SK-N-SH (cell line): ENCODE results near the gene LCN9. TPM values are rescaled to one million over a fixed set of nuclear protein-coding genes. Genes with fewer than 3 reads are reported as not detected.

Experiments used
- CTCF ChIA-PET: fragments of 300-600, 350-600 bp; formaldehyde crosslinking; extraction: SDS; loops from one replicate; lab custom pipeline; 2021; lab: Yijun Ruan, JAX
- POLR2A ChIA-PET: fragments of 350-600 bp; sonication (Branson Sonifier 250); formaldehyde crosslinking; extraction: SDS; loops from one replicate; lab custom pipeline; 2020; ENCODE audit warnings: antibody characterized with exemption, inconsistent platforms; lab: Yijun Ruan, JAX
- DNase-seq: peaks from one replicate; pipeline ENCODE4 v3.0.0; 2012
- H2AFZ ChIP-seq: fragments of 200-600 bp; sonication (generic); 2 replicates; pipeline ENCODE4 v1.8.1; 2016; ENCODE audit warnings: antibody characterized with exemption, mild to moderate bottlenecking, low read depth
- H3F3A ChIP-seq: fragments of 200-600 bp; sonication (generic); replicated peaks from 2 replicates; pipeline ENCODE3; 2016; ENCODE audit warnings: antibody characterized with exemption, mild to moderate bottlenecking; ENCODE audit not compliant: insufficient read depth
- H3K27ac ChIP-seq, 2 experiments: fragments of 200-500 bp in 1 of 2; fragments of 200-600 bp in 1 of 2; sonication (Bioruptor generic) in 1 of 2; sonication (generic), shearing (Covaris generic) in 1 of 2; 2 replicates each; pipeline versions ENCODE4 v1.5.1 to v1.6.1; 2014 to 2016; ENCODE audit warnings: low read depth in 2 of 2, inconsistent platforms in 1 of 2, low read length in 1 of 2, mild to moderate bottlenecking in 1 of 2, mixed read lengths in 1 of 2
- H3K27me3 ChIP-seq: fragments of 200-600 bp; sonication (generic), shearing (Covaris generic); 2 replicates; pipeline ENCODE4 v1.6.1; 2016; ENCODE audit warnings: mixed run types; ENCODE audit not compliant: insufficient read depth
- H3K36me3 ChIP-seq, 2 experiments: fragments of 200-500 bp in 1 of 2; fragments of 200-600 bp in 1 of 2; sonication (Bioruptor generic) in 1 of 2; sonication (generic) in 1 of 2; replicated peaks in 1 of 2; 2 replicates each; pipeline versions ENCODE3 to v1.5.1; 2014 to 2016; ENCODE audit warnings: low read length in 1 of 2, mild to moderate bottlenecking in 1 of 2; ENCODE audit not compliant: insufficient read depth in 2 of 2, control insufficient read depth in 1 of 2
- H3K4me1 ChIP-seq, 2 experiments: fragments of 200-500 bp in 1 of 2; fragments of 200-600 bp in 1 of 2; sonication (Bioruptor generic) in 1 of 2; sonication (generic), shearing (Covaris generic) in 1 of 2; 2 replicates each; pipeline versions ENCODE4 v1.5.1 to v1.6.1; 2014 to 2016; ENCODE audit warnings: low read depth in 1 of 2, low read length in 1 of 2, mixed run types in 1 of 2; ENCODE audit not compliant: insufficient read depth in 2 of 2, control insufficient read depth in 1 of 2
- H3K4me2 ChIP-seq: fragments of 200-600 bp; sonication (generic), shearing (Covaris generic); 2 replicates; pipeline ENCODE4 v1.6.1; 2017; ENCODE audit warnings: mixed run types
- H3K4me3 ChIP-seq, 2 experiments: fragments of 200-500 bp in 1 of 2; fragments of 200-600 bp in 1 of 2; sonication (Bioruptor generic) in 1 of 2; sonication (generic), shearing (Covaris generic) in 1 of 2; 2 replicates each; pipeline versions ENCODE4 v1.5.1 to v1.8.1; 2014 to 2016; ENCODE audit warnings: low read depth in 2 of 2, inconsistent platforms in 1 of 2, low read length in 1 of 2, mild to moderate bottlenecking in 1 of 2, mixed read lengths in 1 of 2, moderate library complexity in 1 of 2
- H3K79me2 ChIP-seq: fragments of 200-600 bp; sonication (generic); 2 replicates; pipeline ENCODE4 v1.8.1; 2017; ENCODE audit warnings: mild to moderate bottlenecking; ENCODE audit not compliant: insufficient read depth
- H3K9ac ChIP-seq: fragments of 200-600 bp; sonication (generic); 2 replicates; pipeline ENCODE4 v1.6.1; 2017; ENCODE audit warnings: mixed run types
- H3K9me2 ChIP-seq: fragments of 200-600 bp; sonication (generic); 2 replicates; pipeline ENCODE4 v1.6.1; 2017; ENCODE audit warnings: mixed run types
- H3K9me3 ChIP-seq: fragments of 200-600 bp; sonication (generic); 2 replicates; pipeline ENCODE4 v1.6.1; 2017; ENCODE audit warnings: mixed run types, mild to moderate bottlenecking, moderate library complexity
- H4K20me1 ChIP-seq: fragments of 200-600 bp; sonication (generic); 2 replicates; pipeline ENCODE4 v1.6.1; 2017; ENCODE audit warnings: mild to moderate bottlenecking, mixed run types; ENCODE audit not compliant: insufficient read depth
- CHD2 ChIP-seq: fragments of 150-350 bp; IDR thresholded peaks from 2 replicates; pipeline ENCODE4 v1.6.1; 2018; ENCODE audit warnings: low read length; ENCODE audit not compliant: partially characterized antibody
- FOSL2 ChIP-seq: IDR thresholded peaks from 2 replicates; pipeline ENCODE4 v1.4.0; 2012; ENCODE audit warnings: low read depth, mild to moderate bottlenecking, moderate library complexity, borderline replicate concordance
- FOXM1 ChIP-seq: IDR thresholded peaks from 2 replicates; pipeline ENCODE4 v1.4.0; 2012; ENCODE audit warnings: low read depth, mild to moderate bottlenecking
- GABPA ChIP-seq: IDR thresholded peaks from 2 replicates; pipeline ENCODE4 v1.4.0; 2012; ENCODE audit warnings: low read depth, mild to moderate bottlenecking
- JUND ChIP-seq: IDR thresholded peaks from 2 replicates; pipeline ENCODE4 v1.4.0; 2012
- NFIC ChIP-seq: IDR thresholded peaks from 2 replicates; pipeline ENCODE4 v1.4.0; 2012; ENCODE audit warnings: borderline replicate concordance
- RAD21 ChIP-seq: IDR thresholded peaks from 2 replicates; pipeline ENCODE4 v1.6.1; 2012; ENCODE audit warnings: mild to moderate bottlenecking, low read length
- RCOR1 ChIP-seq: fragments of 150-350 bp; IDR thresholded peaks from 2 replicates; pipeline ENCODE4 v1.6.1; 2017; ENCODE audit warnings: antibody characterized with exemption, low read length
- RFX5 ChIP-seq: IDR thresholded peaks from 2 replicates; pipeline ENCODE4 v1.6.1; 2012; ENCODE audit warnings: mild to moderate bottlenecking, improper control_type of control experiment, low read length
- RXRA ChIP-seq: IDR thresholded peaks from 2 replicates; pipeline ENCODE4 v1.4.0; 2012; ENCODE audit warnings: low read depth, mild to moderate bottlenecking, borderline replicate concordance
- SIN3A ChIP-seq: IDR thresholded peaks from 2 replicates; pipeline ENCODE4 v1.6.1; 2012; ENCODE audit warnings: low read depth, mild to moderate bottlenecking, low read length, moderate library complexity, borderline replicate concordance
- YY1 ChIP-seq: IDR thresholded peaks from 2 replicates; pipeline ENCODE4 v1.4.0; 2012; ENCODE audit warnings: low read depth, mild to moderate bottlenecking
- WGBS: methylation state at CpG from one replicate; pipeline ENCODE4 v1.1.6; 2017; ENCODE audit warnings: low lambda C conversion rate; 5-methylcytosine and 5-hydroxymethylcytosine counted together
- polyA plus RNA-seq, 3 experiments: library from polyadenylated mRNA; depleted of rRNA; stranded (reverse); fragments of >200 nt; gene quantifications; 2 replicates each; pipeline ENCODE4 v1.2.3, GENCODE V29; 2012
- TF ChIP-seq, protein P1 (sequence below): IDR thresholded peaks from 2 replicates; pipeline ENCODE4 v1.4.0; 2012; ENCODE audit warnings: low read depth
- TF ChIP-seq, protein P2 (sequence below): IDR thresholded peaks from 2 replicates; pipeline ENCODE4 v1.6.1; 2012; ENCODE audit warnings: mild to moderate bottlenecking, low read depth, low read length, moderate library complexity
- TF ChIP-seq, protein P3 (sequence below): IDR thresholded peaks from 2 replicates; pipeline ENCODE4 v1.4.0; 2012; ENCODE audit warnings: low read depth, borderline replicate concordance
- TF ChIP-seq, protein P4 (sequence below): fragments of 150-350 bp; IDR thresholded peaks from 2 replicates; pipeline ENCODE4 v1.6.1; 2016; ENCODE audit warnings: mild to moderate bottlenecking, low read depth, low read length

The LCN9 gene
- polyA plus RNA-seq, 1 of the 3 experiments (the other 2 are of a cell fraction): not detected

DNA sequence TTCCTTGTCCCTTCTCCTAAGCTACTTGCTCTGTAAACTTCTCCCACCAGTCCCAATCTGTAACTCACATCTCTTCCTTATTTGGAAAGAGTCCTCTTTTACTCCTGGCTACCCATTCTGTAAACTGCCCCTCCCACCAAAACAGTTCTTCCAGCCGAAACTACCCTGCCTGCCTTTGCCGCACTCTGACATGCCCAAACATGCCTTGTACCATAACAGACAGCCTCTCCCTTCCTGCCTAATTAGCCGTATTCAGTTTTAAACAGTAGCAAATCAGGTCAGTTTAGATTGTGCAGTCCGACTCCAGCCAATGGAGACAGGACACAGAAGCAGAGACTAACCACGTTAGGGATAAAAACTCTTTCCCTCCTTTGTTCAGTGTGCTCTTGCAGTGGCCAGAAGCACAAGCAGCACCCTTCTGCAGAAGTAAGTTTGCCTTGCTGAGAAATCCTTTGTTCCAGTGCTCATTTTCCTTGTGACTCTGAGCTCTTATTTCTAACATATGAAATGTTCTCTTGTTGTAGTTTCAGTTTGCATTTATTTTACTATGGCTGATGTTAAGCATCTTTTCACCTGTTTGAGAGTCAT is 18.4 kb upstream of the LCN9 start:
- Histone ChIP-seq H3K4me3 (no peak overlapping the region), H3K9me3 (no peaks in the 10 kb centered on the region), H3K79me2 (no peaks in the 10 kb centered on the region), H3K9ac (no peak overlapping the region), H3K36me3 (no peaks in the 10 kb centered on the region), H2AFZ (no peak overlapping the region), H3K27me3 (no peaks in the 10 kb centered on the region), H3K27ac (no peak overlapping the region), H3K9me2 (no peaks in the 10 kb centered on the region), H4K20me1 (no peaks in the 10 kb centered on the region), H3K4me1 (no peaks in the 10 kb centered on the region), H3F3A (no peaks in the 10 kb centered on the region), H3K4me2 (no peak overlapping the region)
- WGBS: under 1% methylated on average over 5 of the region's 5 CpGs
- POLR2A ChIA-PET: no interaction called here
- no peak for DNase-seq
- TF ChIP-seq, protein P1, sequence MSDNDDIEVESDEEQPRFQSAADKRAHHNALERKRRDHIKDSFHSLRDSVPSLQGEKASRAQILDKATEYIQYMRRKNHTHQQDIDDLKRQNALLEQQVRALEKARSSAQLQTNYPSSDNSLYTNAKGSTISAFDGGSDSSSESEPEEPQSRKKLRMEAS: no peak
- TF ChIP-seq, protein P2, sequence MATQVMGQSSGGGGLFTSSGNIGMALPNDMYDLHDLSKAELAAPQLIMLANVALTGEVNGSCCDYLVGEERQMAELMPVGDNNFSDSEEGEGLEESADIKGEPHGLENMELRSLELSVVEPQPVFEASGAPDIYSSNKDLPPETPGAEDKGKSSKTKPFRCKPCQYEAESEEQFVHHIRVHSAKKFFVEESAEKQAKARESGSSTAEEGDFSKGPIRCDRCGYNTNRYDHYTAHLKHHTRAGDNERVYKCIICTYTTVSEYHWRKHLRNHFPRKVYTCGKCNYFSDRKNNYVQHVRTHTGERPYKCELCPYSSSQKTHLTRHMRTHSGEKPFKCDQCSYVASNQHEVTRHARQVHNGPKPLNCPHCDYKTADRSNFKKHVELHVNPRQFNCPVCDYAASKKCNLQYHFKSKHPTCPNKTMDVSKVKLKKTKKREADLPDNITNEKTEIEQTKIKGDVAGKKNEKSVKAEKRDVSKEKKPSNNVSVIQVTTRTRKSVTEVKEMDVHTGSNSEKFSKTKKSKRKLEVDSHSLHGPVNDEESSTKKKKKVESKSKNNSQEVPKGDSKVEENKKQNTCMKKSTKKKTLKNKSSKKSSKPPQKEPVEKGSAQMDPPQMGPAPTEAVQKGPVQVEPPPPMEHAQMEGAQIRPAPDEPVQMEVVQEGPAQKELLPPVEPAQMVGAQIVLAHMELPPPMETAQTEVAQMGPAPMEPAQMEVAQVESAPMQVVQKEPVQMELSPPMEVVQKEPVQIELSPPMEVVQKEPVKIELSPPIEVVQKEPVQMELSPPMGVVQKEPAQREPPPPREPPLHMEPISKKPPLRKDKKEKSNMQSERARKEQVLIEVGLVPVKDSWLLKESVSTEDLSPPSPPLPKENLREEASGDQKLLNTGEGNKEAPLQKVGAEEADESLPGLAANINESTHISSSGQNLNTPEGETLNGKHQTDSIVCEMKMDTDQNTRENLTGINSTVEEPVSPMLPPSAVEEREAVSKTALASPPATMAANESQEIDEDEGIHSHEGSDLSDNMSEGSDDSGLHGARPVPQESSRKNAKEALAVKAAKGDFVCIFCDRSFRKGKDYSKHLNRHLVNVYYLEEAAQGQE: no peak
- no peak for TF ChIP-seq GABPA
- no peak for TF ChIP-seq SIN3A
- TF ChIP-seq RCOR1: no peak
- no peak for TF ChIP-seq FOXM1
- TF ChIP-seq RAD21: no peak
- TF ChIP-seq FOSL2: no peak
- no peak for TF ChIP-seq RFX5
- TF ChIP-seq JUND: no peak
- CTCF ChIA-PET: no interaction called here

DNA sequence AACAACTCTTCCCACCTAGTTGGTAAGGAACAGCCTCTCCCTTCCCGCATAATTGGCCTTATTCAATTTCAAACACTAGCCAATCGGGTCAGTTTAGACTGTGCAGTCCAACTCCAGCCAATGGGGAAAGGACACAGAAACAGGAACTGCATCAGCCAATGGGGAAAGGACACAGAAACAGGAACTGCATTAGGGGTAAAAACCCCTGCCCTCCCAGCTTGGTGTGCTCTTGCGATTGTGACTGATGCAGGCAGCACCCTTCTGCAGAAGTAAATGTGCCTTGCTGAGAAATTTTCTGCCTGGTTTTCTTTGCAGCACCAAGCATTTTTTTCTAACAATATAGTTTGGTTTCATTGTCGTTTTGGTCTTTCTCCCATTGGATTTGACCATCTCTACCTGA is 15.2 kb upstream of the LCN9 start:
- H4K20me1 ChIP-seq: no peaks in the 10 kb centered on the region

More for the DNA sequence above, 15.2 kb upstream of the LCN9 start:
- Histone ChIP-seq H3K36me3 (no peaks in the 10 kb centered on the region), H3K9ac (no peak overlapping the region), H3K4me2 (no peak overlapping the region), H3K9me2 (no peaks in the 10 kb centered on the region), H3K79me2 (no peaks in the 10 kb centered on the region), H3K4me3 (no peak overlapping the region), H3K9me3 (no peaks in the 10 kb centered on the region), H3K27me3 (no peaks in the 10 kb centered on the region), H3K27ac (no peak overlapping the region), H2AFZ (no peak overlapping the region), H3K4me1 (no peaks in the 10 kb centered on the region), H3F3A (no peaks in the 10 kb centered on the region)
- TF ChIP-seq YY1 (no peak), CHD2 (no peak), FOSL2 (no peak), RXRA (no peak), NFIC (no peak)
- TF ChIP-seq, protein P3, sequence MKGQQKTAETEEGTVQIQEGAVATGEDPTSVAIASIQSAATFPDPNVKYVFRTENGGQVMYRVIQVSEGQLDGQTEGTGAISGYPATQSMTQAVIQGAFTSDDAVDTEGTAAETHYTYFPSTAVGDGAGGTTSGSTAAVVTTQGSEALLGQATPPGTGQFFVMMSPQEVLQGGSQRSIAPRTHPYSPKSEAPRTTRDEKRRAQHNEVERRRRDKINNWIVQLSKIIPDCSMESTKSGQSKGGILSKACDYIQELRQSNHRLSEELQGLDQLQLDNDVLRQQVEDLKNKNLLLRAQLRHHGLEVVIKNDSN: no peak
- TF ChIP-seq, protein P4, sequence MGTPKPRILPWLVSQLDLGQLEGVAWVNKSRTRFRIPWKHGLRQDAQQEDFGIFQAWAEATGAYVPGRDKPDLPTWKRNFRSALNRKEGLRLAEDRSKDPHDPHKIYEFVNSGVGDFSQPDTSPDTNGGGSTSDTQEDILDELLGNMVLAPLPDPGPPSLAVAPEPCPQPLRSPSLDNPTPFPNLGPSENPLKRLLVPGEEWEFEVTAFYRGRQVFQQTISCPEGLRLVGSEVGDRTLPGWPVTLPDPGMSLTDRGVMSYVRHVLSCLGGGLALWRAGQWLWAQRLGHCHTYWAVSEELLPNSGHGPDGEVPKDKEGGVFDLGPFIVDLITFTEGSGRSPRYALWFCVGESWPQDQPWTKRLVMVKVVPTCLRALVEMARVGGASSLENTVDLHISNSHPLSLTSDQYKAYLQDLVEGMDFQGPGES: no peak
- ChIA-PET CTCF (interaction anchor here (1.2 kb wide), 1 partner anchor 24 kb away, joined by 3 read pairs; no protein-coding TSS in a partner anchor), POLR2A (no interaction called here)
- WGBS: 2% methylated on average over 4 of the region's 4 CpGs
- DNase-seq: no peak
